Skeletal muscle tissue (tissue), 4 donors: ENCODE measurements around the gene UBE2D4. TPM values are rescaled to one million over a fixed set of nuclear protein-coding genes. Genes with fewer than 3 reads are reported as not detected.

Experiments used
- H3K27ac ChIP-seq: one replicate; pipeline ENCODE4 v1.7.0; 2013; ENCODE audit warnings: mild to moderate bottlenecking, low read depth, low read length, inconsistent platforms
- H3K27me3 ChIP-seq, 3 donors: one replicate each; pipeline ENCODE4 v1.7.0; 2013; ENCODE audit warnings: low read length in 3 of 3; ENCODE audit not compliant: control insufficient read depth in 3 of 3, insufficient read depth in 3 of 3
- H3K36me3 ChIP-seq, 3 donors: one replicate each; pipeline ENCODE4 v1.7.0; 2013; ENCODE audit warnings: low read length in 3 of 3; ENCODE audit not compliant: control insufficient read depth in 3 of 3, insufficient read depth in 3 of 3
- H3K4me1 ChIP-seq, 3 donors: one replicate each; pipeline ENCODE4 v1.7.0; 2013; ENCODE audit warnings: low read length in 3 of 3, mild to moderate bottlenecking in 3 of 3; ENCODE audit not compliant: control insufficient read depth in 3 of 3, insufficient read depth in 3 of 3
- H3K4me3 ChIP-seq, 3 donors: one replicate each; pipeline ENCODE4 v1.7.0; 2013; ENCODE audit warnings: low read length in 3 of 3
- H3K9ac ChIP-seq, 3 donors: one replicate each; pipeline ENCODE4 v1.7.0; 2013; ENCODE audit warnings: low read length in 3 of 3, mild to moderate bottlenecking in 3 of 3, moderate library complexity in 2 of 3, low read depth in 1 of 3
- H3K9me3 ChIP-seq, 3 donors: one replicate each; pipeline ENCODE4 v1.7.0; 2013; ENCODE audit warnings: low read length in 3 of 3; ENCODE audit not compliant: control insufficient read depth in 3 of 3
- total RNA-seq: library from RNA; depleted of rRNA; stranded (reverse); fragments of >200 nt; gene quantifications from one replicate; pipeline ENCODE4 v1.2.3, GENCODE V29; 2014
- donor health status: Osteomylitis.

The UBE2D4 gene
- total RNA-seq, 1 donor from 2014 or later = 8.9 TPM

DNA sequence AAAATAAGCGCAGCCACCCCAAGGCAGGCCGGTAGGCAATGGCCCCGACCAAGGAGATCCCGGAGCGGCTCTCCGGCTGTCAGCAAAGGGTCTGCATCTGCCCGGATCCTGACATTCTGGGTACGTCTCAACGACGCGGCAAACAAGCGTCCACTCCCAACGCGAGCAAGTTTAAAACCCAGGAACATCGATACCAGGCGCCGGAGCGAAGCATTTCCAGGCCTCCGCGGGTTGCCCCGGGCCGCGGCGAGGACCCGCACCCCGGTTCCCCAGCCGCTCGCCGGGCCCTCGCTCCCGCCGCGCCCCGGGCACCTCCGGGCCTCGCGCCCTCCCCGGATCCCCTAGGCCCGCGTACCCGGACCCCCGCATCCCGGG is 20.3 kb upstream of the UBE2D4 start:
- H3K27me3 ChIP-seq = no peaks in the 10 kb centered on the region
- H3K4me1 ChIP-seq = peaks cover 28 to 42% (median 28%) of the 10 kb centered on the region in 3 donors

DNA sequence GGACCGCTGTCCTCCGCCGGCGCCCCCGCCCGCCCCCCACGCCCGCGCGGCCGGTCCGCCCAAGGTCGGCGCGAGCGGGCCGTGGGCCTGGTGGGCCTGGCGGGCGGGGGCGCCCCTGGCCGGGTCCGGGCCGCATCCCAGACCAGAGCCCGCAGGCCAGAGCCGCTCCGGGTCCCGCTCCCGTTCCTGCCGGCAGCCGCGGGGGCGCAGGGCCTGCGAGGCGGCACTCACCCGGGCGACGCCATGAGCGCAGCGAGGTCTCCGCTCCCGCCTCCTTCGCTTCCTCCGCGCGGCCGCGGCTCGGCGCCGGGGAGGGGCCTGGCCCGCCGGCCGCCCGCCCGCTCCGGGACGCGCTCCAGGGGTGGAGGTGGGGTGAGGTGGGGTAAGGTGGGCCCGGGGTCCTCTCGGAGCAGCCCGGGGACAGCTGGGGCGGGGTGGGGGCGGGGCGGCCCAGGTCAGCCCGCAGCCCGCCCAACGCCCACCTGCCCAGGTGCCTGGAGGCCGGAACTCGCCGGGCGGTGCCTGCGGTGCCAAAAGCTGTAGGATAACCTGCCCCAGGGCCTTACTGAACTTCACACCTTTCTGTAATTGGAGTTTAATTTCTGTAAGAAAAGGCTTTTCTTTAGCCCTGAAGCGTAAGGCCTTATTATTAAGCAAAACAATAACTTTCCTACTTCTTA is 19.8 kb upstream of the UBE2D4 start, which contains the start of gene URGCP:
URGCP (minus strand) TSS at position 266 of the 680 bp plus-strand sequence; CDS start at position 245, 21 bp downstream.
- Histone ChIP-seq H3K9ac (peak within 1 kb of the TSS; percentile 86 to 91 (median 88)), H3K27ac (peak within 1 kb of the TSS; percentile 73), H3K4me1 (peaks cover 23 to 37% (median 23%) of the 10 kb centered on the region in 3 donors), H3K27me3 (no peaks in the 10 kb centered on the region), H3K9me3 (no peaks in the 10 kb centered on the region), H3K36me3 (no peaks in the 10 kb centered on the region), H3K4me3 (peak within 1 kb of the TSS; percentile 74 to 91 (median 87))

More for the DNA sequence above, 20.3 kb upstream of the UBE2D4 start:
- Histone ChIP-seq H3K36me3 (no peaks in the 10 kb centered on the region), H3K27ac (peak overlapping the region; percentile 73), H3K9ac (peak overlapping the region; percentile 86 to 91 (median 88)), H3K4me3 (peak overlapping the region; percentile 74 to 91 (median 87)), H3K9me3 (no peaks in the 10 kb centered on the region)

DNA sequence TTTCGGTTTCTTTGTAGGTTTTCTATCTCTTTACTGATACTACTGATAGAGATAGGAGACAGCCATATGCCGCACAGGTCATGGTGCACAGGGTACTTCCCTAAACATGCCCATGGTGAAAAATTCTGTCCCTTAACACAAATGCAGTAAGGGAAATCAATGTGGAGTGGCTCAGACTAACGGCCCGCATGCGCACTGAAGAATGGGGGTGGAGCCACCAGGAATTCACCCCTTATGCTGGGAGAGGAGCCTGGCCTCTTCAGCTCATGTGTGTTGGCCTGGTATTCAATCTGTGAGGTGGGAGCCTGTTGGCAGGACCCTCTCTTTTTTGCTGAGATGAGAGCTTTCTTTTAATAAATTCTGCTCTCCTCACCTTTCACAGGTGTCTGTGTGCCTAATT is 11.4 kb upstream of the UBE2D4 start:
- Histone ChIP-seq H3K27ac (no peak overlapping the region), H3K27me3 (no peaks in the 10 kb centered on the region), H3K9me3 (no peaks in the 10 kb centered on the region)

DNA sequence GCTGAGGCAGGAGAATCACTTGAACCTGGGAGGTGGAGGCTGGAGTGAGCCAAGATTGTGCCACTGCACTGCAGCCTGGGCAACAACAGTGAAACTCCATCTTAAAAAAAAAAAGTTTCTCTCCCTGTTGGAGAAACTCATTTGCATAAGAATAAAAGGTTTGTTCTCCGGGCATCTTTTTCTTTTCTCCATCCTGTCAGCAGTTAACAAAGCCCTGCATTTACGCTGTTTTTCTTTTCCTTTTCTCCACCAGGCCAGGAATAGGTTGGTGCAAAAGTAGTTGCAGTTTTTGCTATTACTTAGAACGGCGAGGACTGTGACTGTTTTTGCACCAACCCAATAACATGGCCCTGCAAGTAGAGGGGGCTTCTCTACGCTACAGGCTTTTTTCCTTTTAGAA is 10.3 kb upstream of the UBE2D4 start:
- H3K36me3 ChIP-seq = peaks cover 0 to 7% (median 4%) of the 10 kb centered on the region in 3 donors
- no peak overlapping the region for H3K27ac ChIP-seq
- H3K4me3 ChIP-seq = no peak overlapping the region
- H3K9me3 ChIP-seq = no peaks in the 10 kb centered on the region
- no peak overlapping the region for H3K9ac ChIP-seq
- H3K27me3 ChIP-seq = no peaks in the 10 kb centered on the region
- H3K4me1 ChIP-seq = no peaks in the 10 kb centered on the region

More for the DNA sequence above, 11.4 kb upstream of the UBE2D4 start:
- Histone ChIP-seq H3K4me1 (no peaks in the 10 kb centered on the region), H3K4me3 (no peak overlapping the region), H3K9ac (no peak overlapping the region), H3K36me3 (peaks cover 0 to 7% (median 4%) of the 10 kb centered on the region in 3 donors)

DNA sequence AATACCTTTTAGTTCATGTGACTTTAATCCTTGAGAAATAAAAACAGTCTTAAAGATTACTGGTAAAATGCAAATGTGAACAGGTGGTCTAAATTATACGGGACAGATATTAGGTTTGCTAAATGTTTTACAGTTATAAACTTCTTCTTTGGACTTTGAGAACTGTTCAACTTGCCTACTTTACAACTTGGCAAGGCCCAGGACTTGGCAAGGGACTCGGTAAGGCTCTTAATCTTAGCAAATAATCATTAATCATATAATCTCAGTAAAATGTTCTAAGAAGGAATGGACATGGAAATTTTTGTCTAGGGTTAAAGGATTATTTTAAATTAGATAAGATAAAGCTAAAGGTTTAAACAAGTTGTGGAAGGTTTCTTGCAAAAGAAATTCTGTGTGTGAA is 4.8 kb upstream of the UBE2D4 start:
- H3K9ac ChIP-seq = no peak overlapping the region
- H3K9me3 ChIP-seq = no peaks in the 10 kb centered on the region
- no peak overlapping the region for H3K4me3 ChIP-seq
- no peak overlapping the region for H3K27ac ChIP-seq
- peaks cover 0 to 9% (median 4%) of the 10 kb centered on the region in 3 donors for H3K36me3 ChIP-seq
- peaks cover 0 to 12% (median 5%) of the 10 kb centered on the region in 3 donors for H3K4me1 ChIP-seq
- no peaks in the 10 kb centered on the region for H3K27me3 ChIP-seq

DNA sequence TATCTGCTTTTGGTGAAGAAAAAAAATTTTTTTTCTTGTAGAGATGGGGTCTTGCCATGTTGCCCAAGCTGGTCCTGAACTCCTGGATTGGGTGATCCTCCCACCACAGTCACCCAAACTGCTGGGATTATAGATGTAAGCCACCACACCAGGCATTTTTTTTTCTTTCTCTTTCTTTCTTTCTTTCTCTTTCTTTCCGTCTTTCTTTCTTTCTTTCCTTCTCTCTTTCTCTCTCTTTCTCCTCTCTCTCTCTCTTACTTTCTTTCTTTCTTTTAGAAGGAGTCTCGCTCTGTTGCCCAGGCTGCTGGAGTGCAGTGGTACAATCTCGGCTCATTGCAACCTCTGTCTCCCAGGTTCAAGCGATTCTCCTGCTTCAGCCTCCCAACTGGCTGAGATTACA is 3.5 kb upstream of the UBE2D4 start:
- Histone ChIP-seq H3K9me3 (no peaks in the 10 kb centered on the region), H3K4me3 (no peak overlapping the region), H3K27me3 (no peaks in the 10 kb centered on the region), H3K4me1 (peaks cover 10 to 16% (median 14%) of the 10 kb centered on the region in 3 donors), H3K27ac (no peak overlapping the region), H3K36me3 (peaks cover 0 to 9% (median 4%) of the 10 kb centered on the region in 3 donors), H3K9ac (no peak overlapping the region)

DNA sequence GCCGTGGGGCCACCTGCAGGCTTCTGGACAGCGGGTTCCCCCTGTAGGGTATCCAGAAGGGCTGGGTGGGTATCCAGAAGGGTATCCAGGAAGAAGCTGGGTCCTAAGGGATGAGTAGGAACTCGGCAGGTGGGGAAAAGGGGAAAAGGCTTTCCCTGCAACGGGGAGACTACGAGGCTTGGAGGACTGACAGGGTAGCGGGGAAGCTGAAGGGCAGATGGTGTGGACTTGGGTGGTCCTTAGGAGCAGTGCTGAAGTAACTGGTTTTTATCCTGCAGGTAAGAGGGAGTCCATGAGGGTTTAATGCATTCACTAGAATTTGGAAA is 525 bp downstream of the UBE2D4 start:
- Histone ChIP-seq H3K27me3 (no peaks in the 10 kb centered on the region), H3K4me1 (peaks cover 10 to 16% (median 14%) of the 10 kb centered on the region in 3 donors), H3K4me3 (peak overlapping the region; percentile 73 to 87 (median 87)), H3K9me3 (no peaks in the 10 kb centered on the region), H3K36me3 (peaks cover 0 to 2% (median 0%) of the 10 kb centered on the region in 3 donors), H3K27ac (peak overlapping the region; percentile 91), H3K9ac (peak overlapping the region; percentile 81 to 95 (median 90))

DNA sequence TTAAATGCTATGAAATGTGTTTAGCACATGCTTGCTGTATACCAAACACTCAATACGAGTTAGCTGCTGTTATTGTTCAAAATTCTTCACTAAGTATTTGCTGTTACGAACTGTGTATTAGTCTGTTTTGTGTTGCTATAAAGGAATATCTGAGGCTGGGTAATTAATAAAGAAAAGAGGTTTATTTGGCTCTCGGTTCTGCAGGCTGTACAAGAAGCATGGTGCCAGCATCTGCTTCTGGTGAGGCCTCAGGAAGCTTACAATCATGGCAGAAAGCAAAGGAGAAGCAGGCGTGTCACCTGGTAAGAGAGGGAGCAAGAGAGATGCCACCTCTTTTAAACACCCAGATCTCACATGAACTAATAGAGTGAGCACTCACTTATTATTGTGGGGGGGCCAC is 1.6 kb downstream of the UBE2D4 start:
- Histone ChIP-seq H3K27ac (no peak overlapping the region), H3K4me3 (peak overlapping the region in 1 of 3 donors; percentile 87), H3K4me1 (peaks cover 10 to 16% (median 14%) of the 10 kb centered on the region in 3 donors), H3K9me3 (no peaks in the 10 kb centered on the region), H3K36me3 (no peaks in the 10 kb centered on the region), H3K27me3 (no peaks in the 10 kb centered on the region), H3K9ac (no peak overlapping the region)

DNA sequence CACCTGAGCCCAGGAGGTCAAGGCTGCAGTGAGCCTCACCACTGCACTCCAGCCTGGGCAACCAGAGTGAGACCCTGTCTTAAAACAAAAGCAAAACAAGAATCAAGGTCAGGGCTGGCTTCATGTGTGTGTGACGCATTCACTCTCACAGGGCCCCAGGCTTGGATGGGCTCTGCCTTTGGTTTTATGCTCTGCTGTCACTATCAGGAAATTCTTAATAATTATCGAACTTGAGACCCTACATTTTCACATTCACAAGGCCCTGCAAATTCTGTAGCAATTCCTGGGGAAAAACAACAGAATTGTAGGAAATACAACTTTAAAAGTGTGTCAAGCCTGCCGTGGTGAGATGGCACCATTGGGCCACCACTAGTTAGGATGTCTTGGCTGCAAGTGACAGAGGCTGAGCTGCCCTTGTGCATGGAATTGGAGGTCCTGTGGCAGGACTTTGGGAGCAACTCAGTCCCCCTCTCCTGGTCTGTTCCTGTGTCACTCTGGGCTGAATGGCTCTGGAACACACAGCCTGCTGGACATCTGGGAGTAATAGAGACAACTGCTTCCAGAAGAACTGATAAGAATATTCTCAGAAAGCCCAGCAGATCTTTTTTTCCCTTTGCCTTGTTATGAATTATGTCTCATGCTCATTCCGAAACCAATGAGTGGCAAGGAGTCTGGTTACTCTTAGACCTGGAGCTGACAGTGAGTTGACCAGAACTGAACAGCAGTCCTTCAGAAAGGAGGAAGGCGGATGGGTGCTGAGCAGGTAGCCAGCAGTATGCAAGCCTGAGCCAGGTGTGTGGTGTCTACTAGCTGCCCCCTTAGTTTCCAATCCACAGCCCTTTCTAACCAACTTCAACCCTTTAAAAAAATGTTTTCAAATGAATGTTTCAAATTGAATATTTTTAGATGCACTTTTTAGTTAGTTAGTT is 3.6 kb downstream of the UBE2D4 start:
- Histone ChIP-seq H3K9ac (no peak overlapping the region), H3K36me3 (peaks cover 0 to 3% (median 0%) of the 10 kb centered on the region in 3 donors), H3K27ac (no peak overlapping the region), H3K9me3 (no peaks in the 10 kb centered on the region), H3K27me3 (no peaks in the 10 kb centered on the region), H3K4me3 (no peak overlapping the region), H3K4me1 (peaks cover 10 to 14% (median 12%) of the 10 kb centered on the region in 3 donors)

DNA sequence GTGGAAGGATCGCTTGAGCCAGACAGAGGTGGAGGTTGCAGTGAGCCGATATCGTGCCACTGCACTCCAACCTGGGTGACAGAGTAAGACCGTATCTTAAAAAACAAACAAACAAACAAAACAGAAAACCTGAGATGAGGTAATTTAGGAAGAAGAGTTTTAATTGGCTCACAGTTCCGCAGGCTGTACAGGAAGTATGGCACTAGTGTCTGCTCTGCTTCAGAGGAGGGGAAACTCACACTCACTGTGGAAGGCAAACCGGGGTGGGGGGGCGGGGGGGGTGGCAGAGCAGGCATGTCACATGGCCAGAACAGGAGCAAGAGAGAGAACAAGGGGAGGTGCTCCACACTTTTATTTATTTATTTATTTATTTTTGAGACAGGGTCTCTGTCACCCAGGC is 5.1 kb downstream of the UBE2D4 start:
- no peaks in the 10 kb centered on the region for H3K27me3 ChIP-seq
- no peak overlapping the region for H3K27ac ChIP-seq
- H3K4me3 ChIP-seq = no peak overlapping the region
- no peaks in the 10 kb centered on the region for H3K9me3 ChIP-seq
- no peak overlapping the region for H3K9ac ChIP-seq
- peaks cover 0 to 3% (median 0%) of the 10 kb centered on the region in 3 donors for H3K36me3 ChIP-seq
- H3K4me1 ChIP-seq = peaks cover 4 to 10% (median 9%) of the 10 kb centered on the region in 3 donors
